Panc1 (cell line): Measurements from ENCODE around the gene PRTN3. TPM values are rescaled to one million over a fixed set of nuclear protein-coding genes. Genes with fewer than 3 reads are reported as not detected.

ENCODE experiments used
- ATAC-seq: fragments of 200-7000 bp; cut with Tn5 transposase; 2 replicates; pipeline ENCODE4 v1.9.1; 2020; ENCODE audit warnings: mild to moderate bottlenecking, moderate library complexity
- BruUV-seq: library from RNA; stranded (reverse); fragments of 400-500 nt; replicated peaks from 2 replicates; lab custom pipeline; 2021; lab: Mats Ljungman, UMichigan
- CTCF ChIA-PET: fragments of 300-600 bp; sonication (Branson Sonifier 250); formaldehyde crosslinking; loops from one replicate; lab custom pipeline; 2022; ENCODE audit warnings: antibody characterized with exemption; lab: Charles Lee
- POLR2A ChIA-PET: fragments of 300-600 bp; sonication (Branson Sonifier 250); formaldehyde crosslinking; loops from one replicate; lab custom pipeline; 2022; ENCODE audit warnings: antibody characterized with exemption; lab: Charles Lee
- DNase-seq: peaks from one replicate; pipeline ENCODE4 v3.0.0-alpha.2; 2010; ENCODE audit warnings: low read depth, low spot score
- H3K27ac ChIP-seq: 2 replicates; pipeline ENCODE4 v1.5.1; 2011; ENCODE audit warnings: mild to moderate bottlenecking, low read length, inconsistent platforms
- H3K27me3 ChIP-seq: fragments of 200-500 bp; sonication (Bioruptor generic); 2 replicates; pipeline ENCODE4 v1.6.0; 2014; ENCODE audit warnings: low read length, inconsistent platforms; ENCODE audit not compliant: control insufficient read depth, insufficient read depth
- H3K36me3 ChIP-seq: fragments of 200-500 bp; sonication (Bioruptor generic); 2 replicates; pipeline ENCODE4 v1.5.1; 2014; ENCODE audit warnings: inconsistent platforms, mild to moderate bottlenecking, low read length, moderate library complexity; ENCODE audit not compliant: control insufficient read depth, insufficient read depth
- H3K4me1 ChIP-seq: 2 replicates; pipeline ENCODE4 v1.5.1; 2011; ENCODE audit warnings: inconsistent platforms, mild to moderate bottlenecking, low read length, moderate library complexity; ENCODE audit not compliant: control insufficient read depth, insufficient read depth
- H3K4me3 ChIP-seq, 2 experiments: 2 replicates each; pipeline ENCODE4 v1.5.1; 2011 to 2012; ENCODE audit warnings: low read depth in 2 of 2, low read length in 2 of 2, mild to moderate bottlenecking in 2 of 2, inconsistent platforms in 1 of 2, moderate library complexity in 1 of 2
- H3K9me3 ChIP-seq: fragments of 200-500 bp; sonication (Bioruptor generic); 2 replicates; pipeline ENCODE4 v1.5.1; 2014; ENCODE audit warnings: low read depth, mild to moderate bottlenecking, inconsistent platforms, low read length, moderate library complexity; ENCODE audit not compliant: control insufficient read depth, insufficient read depth
- CTCF ChIP-seq: fragments of 450-650 bp; IDR thresholded peaks from 2 replicates; pipeline ENCODE4 v1.5.1; 2017; ENCODE audit warnings: mild to moderate bottlenecking
- POLR2AphosphoS5 ChIP-seq: IDR thresholded peaks from 2 replicates; pipeline ENCODE4 v1.6.1; 2012; ENCODE audit warnings: mild to moderate bottlenecking, low read depth, low read length, moderate library complexity
- REST ChIP-seq, 2 experiments: IDR thresholded peaks; 2 replicates each; pipeline ENCODE4 v1.6.1; 2011 to 2012; ENCODE audit warnings: low read depth in 2 of 2, control low read depth in 1 of 2, low read length in 1 of 2, mild to moderate bottlenecking in 1 of 2, moderate library complexity in 1 of 2; ENCODE audit not compliant: insufficient read depth in 1 of 2
- SIN3A ChIP-seq: IDR thresholded peaks from 2 replicates; pipeline ENCODE4 v1.6.1; 2012; ENCODE audit warnings: low read depth, mild to moderate bottlenecking, low read length, moderate library complexity, borderline replicate concordance; ENCODE audit not compliant: insufficient read depth
- TCF7L2 ChIP-seq: IDR thresholded peaks from 2 replicates; pipeline ENCODE4 v1.6.1; 2011; ENCODE audit warnings: mild to moderate bottlenecking, low read depth, low read length, inconsistent platforms
- in situ Hi-C: cut with HindIII; loops from 2 replicates; pipeline ENCODE4 v1.10.0; 2016; ENCODE audit warnings: low sequenced_read_pairs, low pct_unique_long_range_greater_than_20kb
- intact Hi-C: fragments of 100-400 bp; cut with micrococcal nuclease; formaldehyde crosslinking; loops from one replicate; pipeline ENCODE4 v1.10.0; 2022; ENCODE audit not compliant: unreplicated experiment
- total RNA-seq: library from RNA; stranded (reverse); gene quantifications from one replicate; pipeline ENCODE4 v1.2.1, GENCODE V29; 2021; ENCODE audit not compliant: unreplicated experiment

PRTN3 gene
- total RNA-seq, 1 experiment from 2014 or later: 1.5 TPM

- Histone ChIP-seq H3K9me3 (no peaks in the 10 kb centered on the region), H3K27ac (no peak overlapping the region), H3K4me1 (no peaks in the 10 kb centered on the region), H3K27me3 (no peaks in the 10 kb centered on the region), H3K4me3 (no peak overlapping the region), H3K36me3 (no peaks in the 10 kb centered on the region)
- ATAC-seq: no peak
- TF ChIP-seq CTCF: no peak
- TF ChIP-seq REST (IDR thresholded peaks at IDR 0.05; ENCODE audit: insufficient read depth in 1 of 2, low read depth in 2 of 2, low read length in 1 of 2): no peak
- no peak for TF ChIP-seq POLR2AphosphoS5
- TF ChIP-seq SIN3A: no peak
- no peak for TF ChIP-seq TCF7L2
- in situ Hi-C loops: no loop called here
- intact Hi-C loops: no loop called here
- CTCF ChIA-PET: no interaction called here
- no peak for DNase-seq
- POLR2A ChIA-PET: no interaction called here
- no TSS peak for BruUV-seq
Measured at GRCh38 chr19:884420-885211, 43.8 kb downstream of the PRTN3 start.

- Histone ChIP-seq H3K36me3 (no peaks in the 10 kb centered on the region), H3K27me3 (no peaks in the 10 kb centered on the region), H3K9me3 (no peaks in the 10 kb centered on the region), H3K4me1 (no peaks in the 10 kb centered on the region), H3K4me3 (no peak overlapping the region), H3K27ac (no peak overlapping the region)
- no TSS peak for BruUV-seq
- intact Hi-C loops: no loop called here
- ATAC-seq: no peak
- ChIA-PET POLR2A (no interaction called here), CTCF (no interaction called here)
- TF ChIP-seq POLR2AphosphoS5 (no peak), REST (IDR thresholded peaks at IDR 0.05; ENCODE audit: insufficient read depth in 1 of 2, low read depth in 2 of 2, low read length in 1 of 2) (no peak), CTCF (no peak)
- DNase-seq: no peak
- in situ Hi-C loops: no loop called here
Measured at GRCh38 chr19:885536-886224, 44.9 kb downstream of the PRTN3 start.
